Superior temporal gyrus (tissue), 1 donor: ENCODE results near the gene KRT75.
A peak's percentile ranks its signal among the peaks of the same experiment; 100 is the strongest.
"Not testable (repeated sequence)": the region's sequence is repeated elsewhere in the genome, so short reads cannot be mapped to it uniquely, and the experiment has no call there.

ENCODE experiments used
- DNase-seq: peaks from one replicate; pipeline ENCODE4 v3.0.0-alpha.2; 2016; ENCODE audit errors: extremely low spot score

The KRT75 gene

GRCh38 chr12:52434081-52434733 is at the start of gene KRT75:
Gene KRT75 (minus strand): TSS chr12:52434371. CDS start chr12:52434304, 67 bp downstream.
- DNase-seq, result no peak

- no peak for DNase-seq
Measured at GRCh38 chr12:52480073-52480472, 45.9 kb upstream of the KRT75 start.

GRCh38 chr12:52477651-52478050 is 43.5 kb upstream of the KRT75 start:
- no peak for DNase-seq

GRCh38 chr12:52474212-52474611 is 40.0 kb upstream of the KRT75 start:
- DNase-seq, result no peak

- DNase-seq, result no peak
Measured at GRCh38 chr12:52473768-52474167, 39.6 kb upstream of the KRT75 start, which contains the start of gene KRT6C. Gene KRT6C (minus strand): TSS chr12:52473805. CDS start chr12:52473737, 68 bp downstream.

GRCh38 chr12:52469853-52470252 is 35.7 kb upstream of the KRT75 start:
- DNase-seq, result no peak

GRCh38 chr12:52464897-52465296 is 30.7 kb upstream of the KRT75 start:
- DNase-seq, result no peak

- no peak for DNase-seq
Measured at GRCh38 chr12:52461693-52462092, 27.5 kb upstream of the KRT75 start.

- DNase-seq, result no peak
Measured at GRCh38 chr12:52458861-52459260, 24.7 kb upstream of the KRT75 start.

- DNase-seq, result no peak
Measured at GRCh38 chr12:52455821-52456220, 21.6 kb upstream of the KRT75 start.

- peak; percentile 56 for DNase-seq
Measured at GRCh38 chr12:52454411-52455201, 20.4 kb upstream of the KRT75 start.

- DNase-seq, result no peak
Measured at GRCh38 chr12:52452101-52452500, 17.9 kb upstream of the KRT75 start, which contains the start of gene KRT6B. Gene KRT6B (minus strand): TSS chr12:52452146. CDS start chr12:52452078, 68 bp downstream.

GRCh38 chr12:52448228-52448627 is 14.1 kb upstream of the KRT75 start:
- DNase-seq, result no peak

- not testable (repeated sequence) for DNase-seq
Measured at GRCh38 chr12:52447196-52447595, 13.0 kb upstream of the KRT75 start.

- no peak for DNase-seq
Measured at GRCh38 chr12:52446367-52447045, 12.3 kb upstream of the KRT75 start.

- DNase-seq, result no peak
Measured at GRCh38 chr12:52445876-52446275, 11.7 kb upstream of the KRT75 start.

- DNase-seq, result no peak
Measured at GRCh38 chr12:52444647-52445595, 10.8 kb upstream of the KRT75 start.

- DNase-seq, result no peak
Measured at GRCh38 chr12:52443966-52444365, 9.8 kb upstream of the KRT75 start.

GRCh38 chr12:52442600-52443061 is 8.5 kb upstream of the KRT75 start:
- no peak for DNase-seq

GRCh38 chr12:52441320-52441911 is 7.2 kb upstream of the KRT75 start:
- no peak for DNase-seq

GRCh38 chr12:52440821-52441319 is 6.7 kb upstream of the KRT75 start:
- DNase-seq, result no peak
